ENCODE measurements around the gene SMIM10L2A. TPM values are rescaled to one million over a fixed set of nuclear protein-coding genes. Genes with fewer than 3 reads are reported as not detected.

Gene SMIM10L2A
- total and polyA plus RNA-seq, 2 of the 8 experiments (the other 6 are each of a cell fraction or from before 2014, with no cell fraction given) = 5.0 to 7.5 TPM

- TF ChIP-seq CHD7 (IDR thresholded peaks at IDR 0.05; ENCODE audit: insufficient replicate concordance, low read length) (no peak), ATF3 (IDR thresholded peaks at IDR 0.05; ENCODE audit: insufficient read depth, low read depth, low read length) (no peak), RFX5 (IDR thresholded peaks at IDR 0.05; ENCODE audit: borderline replicate concordance, low read depth, low read length) (no peak)
Observed at GRCh38 chrX:135397652-135398051, 24.1 kb upstream of the SMIM10L2A start (continued).
